GM12875 (cell line): Measurements from ENCODE around the gene CDK1.

Experiments used
- H3K4me3 ChIP-seq: one replicate; pipeline ENCODE4 v1.5.1; 2011; ENCODE audit warnings: low read depth, low read length, control low read depth
- TF ChIP-seq, protein P1 (sequence below): IDR thresholded peaks from 2 replicates; pipeline ENCODE4 v1.5.1; 2011; ENCODE audit warnings: low read depth, mild to moderate bottlenecking, control low read depth, inconsistent platforms, low read length, moderate library complexity, borderline replicate concordance; ENCODE audit not compliant: insufficient read depth

The CDK1 gene

DNA sequence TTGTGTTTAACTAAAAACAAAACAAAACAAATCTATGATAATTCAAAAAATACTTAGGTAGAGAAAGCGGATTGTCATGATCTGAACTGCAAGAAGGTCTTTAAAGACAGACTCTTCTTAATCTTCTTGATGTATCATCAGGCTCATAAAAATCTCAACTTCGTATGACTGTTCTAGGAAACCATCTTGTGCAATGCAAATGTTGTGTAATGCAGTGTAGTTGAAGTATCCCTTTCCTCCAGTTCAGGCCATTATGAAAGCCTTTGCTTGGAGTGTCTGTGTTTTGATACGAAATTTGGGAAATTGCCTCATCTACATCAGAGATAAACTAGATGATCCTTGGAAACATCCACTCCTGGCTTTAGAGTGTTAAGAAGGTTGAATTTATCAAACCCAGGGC lies 30.9 kb downstream of the CDK1 start:
- H3K4me3 ChIP-seq: no peak overlapping the region
- TF ChIP-seq, protein P1, sequence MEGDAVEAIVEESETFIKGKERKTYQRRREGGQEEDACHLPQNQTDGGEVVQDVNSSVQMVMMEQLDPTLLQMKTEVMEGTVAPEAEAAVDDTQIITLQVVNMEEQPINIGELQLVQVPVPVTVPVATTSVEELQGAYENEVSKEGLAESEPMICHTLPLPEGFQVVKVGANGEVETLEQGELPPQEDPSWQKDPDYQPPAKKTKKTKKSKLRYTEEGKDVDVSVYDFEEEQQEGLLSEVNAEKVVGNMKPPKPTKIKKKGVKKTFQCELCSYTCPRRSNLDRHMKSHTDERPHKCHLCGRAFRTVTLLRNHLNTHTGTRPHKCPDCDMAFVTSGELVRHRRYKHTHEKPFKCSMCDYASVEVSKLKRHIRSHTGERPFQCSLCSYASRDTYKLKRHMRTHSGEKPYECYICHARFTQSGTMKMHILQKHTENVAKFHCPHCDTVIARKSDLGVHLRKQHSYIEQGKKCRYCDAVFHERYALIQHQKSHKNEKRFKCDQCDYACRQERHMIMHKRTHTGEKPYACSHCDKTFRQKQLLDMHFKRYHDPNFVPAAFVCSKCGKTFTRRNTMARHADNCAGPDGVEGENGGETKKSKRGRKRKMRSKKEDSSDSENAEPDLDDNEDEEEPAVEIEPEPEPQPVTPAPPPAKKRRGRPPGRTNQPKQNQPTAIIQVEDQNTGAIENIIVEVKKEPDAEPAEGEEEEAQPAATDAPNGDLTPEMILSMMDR: no peak

DNA sequence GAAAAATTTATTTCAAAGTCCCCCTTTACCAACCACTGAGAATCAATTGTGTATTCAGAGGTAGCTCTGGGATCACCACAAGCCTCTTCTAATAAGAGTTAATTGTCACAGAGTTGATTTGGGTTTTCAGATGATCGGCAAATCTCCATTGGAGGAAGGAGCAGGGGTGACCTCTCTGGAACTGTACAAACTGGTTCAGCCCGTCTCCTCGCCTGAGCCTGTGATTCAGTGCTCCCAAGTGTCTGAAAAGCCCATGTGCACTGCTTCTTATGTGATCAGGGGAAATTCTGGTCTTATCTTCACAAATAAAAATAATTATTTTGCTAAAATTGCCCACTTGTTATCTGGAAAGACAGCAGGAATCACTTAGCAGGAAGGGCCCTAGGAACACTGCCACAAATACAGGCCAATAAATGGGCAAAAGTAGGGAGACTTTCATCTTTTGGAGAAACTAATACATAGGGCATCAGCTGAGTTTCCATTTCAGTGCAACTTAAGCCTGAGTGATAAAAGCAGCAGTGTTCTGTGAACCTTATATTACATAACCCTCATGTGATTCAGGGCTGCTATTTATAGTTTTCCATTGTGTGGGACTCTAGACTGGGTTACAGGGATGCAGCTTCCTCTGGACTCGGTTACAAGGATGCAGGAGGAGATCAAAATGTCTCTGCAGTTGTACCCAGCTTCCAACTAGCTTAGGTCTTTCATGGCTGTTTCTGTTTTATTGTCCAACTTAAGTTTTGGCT lies 32.3 kb downstream of the CDK1 start:
- TF ChIP-seq, protein P1: no peak
- no peak overlapping the region for H3K4me3 ChIP-seq

DNA sequence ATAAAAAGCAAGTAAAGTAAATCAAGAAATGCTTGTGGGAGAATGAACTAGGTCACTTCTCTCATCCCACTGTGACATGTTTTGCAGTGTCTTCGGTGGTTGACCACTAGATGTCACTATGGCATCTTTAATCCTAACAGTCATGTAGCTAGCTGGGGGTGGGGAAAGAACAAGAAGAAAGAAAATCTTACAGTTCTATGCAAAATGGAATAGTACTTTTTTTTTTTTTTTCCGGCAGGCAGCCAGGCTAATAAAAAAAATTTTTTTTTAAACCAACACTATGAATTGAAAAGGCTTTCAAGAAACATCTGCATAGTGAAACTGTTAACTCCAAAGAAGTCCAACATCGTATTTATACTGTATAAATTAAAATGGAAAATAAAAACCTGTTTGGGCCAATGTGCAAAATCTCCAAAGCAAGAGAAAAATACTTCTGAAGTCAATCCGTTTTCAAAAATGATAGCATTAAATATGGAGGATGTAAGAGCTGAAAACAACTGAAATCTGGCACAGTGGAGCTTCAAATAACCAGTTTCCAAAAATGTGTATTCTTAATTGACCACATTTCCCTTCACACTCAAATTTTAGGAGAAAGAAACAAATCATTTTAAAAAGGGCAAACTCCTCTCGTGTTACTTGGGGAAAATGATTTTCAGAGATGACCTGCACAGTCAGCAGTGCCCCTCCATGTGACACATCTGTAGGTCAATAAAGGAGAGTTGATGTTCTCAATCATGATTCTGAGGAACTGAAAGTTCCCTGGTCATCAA lies 38.5 kb downstream of the CDK1 start:
- TF ChIP-seq, protein P1: peak; percentile 60; the same call in 1 of the 2 replicates

DNA sequence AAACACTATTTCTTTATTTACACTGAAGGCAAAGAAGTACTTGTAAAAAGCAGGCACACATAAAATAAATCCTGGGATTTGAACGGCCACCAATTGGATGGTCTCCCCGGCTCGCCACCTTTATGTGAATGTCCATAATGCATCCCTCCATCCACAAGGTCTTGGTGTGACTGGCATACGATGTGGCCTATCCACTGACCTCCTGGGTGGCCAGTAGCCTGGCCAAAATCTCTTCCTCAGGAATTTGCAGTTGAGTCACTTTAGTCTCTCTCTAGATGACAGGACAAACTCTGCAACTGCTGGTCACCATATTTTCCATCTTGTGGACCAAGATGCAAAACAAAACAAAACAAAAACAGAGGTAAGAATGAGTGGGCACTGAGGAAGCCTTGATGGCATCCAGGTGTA lies 39.1 kb downstream of the CDK1 start:
- TF ChIP-seq, protein P1: no peak
- H3K4me3 ChIP-seq: no peak overlapping the region

More for the DNA sequence above, 38.5 kb downstream of the CDK1 start:
- no peak overlapping the region for H3K4me3 ChIP-seq

DNA sequence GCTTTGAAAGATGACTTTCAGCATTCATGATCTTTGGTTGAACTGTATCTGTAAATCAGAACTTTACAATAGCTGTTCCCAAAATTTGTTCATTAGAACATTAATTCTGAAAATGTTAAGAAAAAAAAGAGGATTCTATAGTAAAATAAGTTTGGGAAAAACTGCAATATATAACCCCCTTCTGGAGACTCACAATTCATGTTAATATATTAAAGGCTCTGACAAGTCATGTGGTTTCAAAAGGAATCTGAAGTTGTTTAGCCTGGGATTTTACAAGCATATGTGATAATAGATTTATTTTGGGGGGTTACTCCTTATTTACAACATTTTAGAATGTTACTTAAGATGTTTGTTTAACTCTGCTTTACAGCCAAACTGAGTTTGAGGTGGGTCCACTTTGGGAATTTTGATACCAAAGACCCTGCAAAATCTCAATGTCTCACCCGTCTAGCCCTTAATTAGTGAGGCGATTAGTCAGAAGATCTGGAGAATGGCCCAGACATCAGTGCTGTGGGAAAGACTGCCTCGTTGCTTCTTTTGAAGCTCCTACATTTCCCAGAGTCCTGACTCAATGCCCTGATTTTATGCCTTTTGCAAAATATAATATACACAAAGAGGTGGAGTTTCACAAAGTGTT lies 40.0 kb downstream of the CDK1 start:
- TF ChIP-seq, protein P1: no peak

DNA sequence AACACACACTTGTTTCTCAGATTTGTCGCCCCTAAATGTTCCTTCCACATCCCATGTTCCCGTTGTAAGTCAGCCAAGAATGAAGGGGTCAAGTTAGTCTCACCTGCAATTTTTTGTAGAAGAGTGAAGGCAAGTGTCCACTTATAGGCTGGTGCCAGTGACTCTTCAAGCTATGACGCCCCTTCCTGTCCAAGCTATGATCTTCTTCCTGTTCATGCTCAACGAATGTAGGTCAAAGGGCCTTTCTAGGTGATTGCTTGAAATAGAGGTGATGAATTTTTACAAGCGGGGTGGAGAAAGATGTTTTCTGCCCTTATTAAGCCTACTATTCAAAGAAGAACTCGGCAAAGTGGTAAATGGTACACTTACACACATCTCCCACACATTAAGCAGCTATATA lies 41.0 kb downstream of the CDK1 start:
- TF ChIP-seq, protein P1: no peak
- no peak overlapping the region for H3K4me3 ChIP-seq

More for the DNA sequence above, 40.0 kb downstream of the CDK1 start:
- no peak overlapping the region for H3K4me3 ChIP-seq
